ENCODE results near the gene KCNC1. TPM values are rescaled to one million over a fixed set of nuclear protein-coding genes. Genes with fewer than 3 reads are reported as not detected.
A peak's percentile ranks its signal among the peaks of the same experiment; 100 is the strongest.

The KCNC1 gene
- total and polyA plus RNA-seq, 2 of the 13 experiments (the other 11 are each of a cell fraction or from before 2014, with no cell fraction given): 0.01 to 0.04 TPM

DNA sequence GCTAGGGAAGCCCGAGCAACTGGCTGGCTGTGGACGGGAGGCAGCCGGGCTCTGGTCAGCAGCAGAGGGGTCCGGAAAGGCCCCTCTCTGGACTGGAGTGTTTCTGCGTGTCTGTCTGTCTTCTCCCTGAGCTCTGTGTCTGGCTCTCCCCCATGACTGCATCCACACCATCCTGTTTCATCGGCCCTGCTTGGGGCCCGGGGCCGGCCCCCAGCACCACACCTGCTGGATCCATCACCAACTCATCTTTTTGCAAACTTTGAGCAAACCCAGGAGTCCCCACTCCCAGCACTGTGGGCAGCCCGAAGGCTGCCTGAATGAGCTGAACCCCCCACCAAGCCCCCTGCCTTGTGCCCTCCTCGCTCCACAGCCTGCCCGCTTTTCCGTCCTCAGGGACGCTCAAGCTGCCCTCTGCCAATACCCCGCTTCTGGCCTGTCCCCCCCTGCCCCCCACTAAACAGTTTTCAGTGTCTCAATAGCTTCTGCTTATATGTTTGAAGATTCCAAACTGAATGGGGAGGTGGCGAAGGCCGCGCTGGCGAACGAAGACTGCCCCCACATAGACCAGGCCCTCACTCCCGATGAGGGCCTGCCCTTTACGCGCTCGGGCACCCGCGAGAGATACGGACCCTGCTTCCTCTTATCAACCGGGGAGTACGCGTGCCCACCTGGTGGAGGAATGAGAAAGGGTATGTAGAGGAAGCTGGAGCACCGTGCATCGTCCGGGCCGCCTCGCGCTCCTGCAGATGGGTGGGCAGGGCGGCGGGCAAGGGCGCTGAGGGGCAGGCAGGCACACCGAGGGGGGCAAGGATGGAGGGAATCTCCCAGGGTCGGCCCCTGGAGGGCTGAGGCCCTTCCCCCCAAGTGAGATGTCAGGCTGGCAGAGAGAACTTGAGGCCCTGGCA, 44.6 kb downstream of the KCNC1 start:
- no peaks in the 10 kb centered on the region for H3K9me3 ChIP-seq (ENCODE audit: low read length)
- no peak overlapping the region for H3K9ac ChIP-seq (ENCODE audit: insufficient read depth, low read depth, low read length)
- ATAC-seq: no peak
- H3K79me2 ChIP-seq (ENCODE audit: insufficient read depth, low read length): no peaks in the 10 kb centered on the region
- no peak overlapping the region for H2AFZ ChIP-seq (ENCODE audit: low read length)
- ChIA-PET POLR2A (no interaction called here), CTCF (ENCODE audit: low intra/inter-chr PET ratio, low total read pairs) (interaction anchor here (2.4 kb wide), 1 partner anchor 19 kb away, joined by 11 read pairs; no protein-coding TSS in a partner anchor)
- H4K20me1 ChIP-seq (ENCODE audit: insufficient read depth, low read length): no peaks in the 10 kb centered on the region
- no peak overlapping the region for H3K27ac ChIP-seq (ENCODE audit: extremely low read length, insufficient read depth, low read length)
- DNase-seq (ENCODE audit: low spot score): no peak
- intact Hi-C loops (cut with micrococcal nuclease; ENCODE audit: unreplicated experiment) (no loop called here), in situ Hi-C loops (cut with HindIII; ENCODE audit: extremely low pct_ligation_motif_present, low pct_unique_long_range_greater_than_20kb) (no loop called here)
- 85% methylated on average over 39 of the region's 40 CpGs for WGBS (ENCODE audit: low lambda C conversion rate)
- H3K36me3 ChIP-seq (replicated peaks in 1 of 2; ENCODE audit: control insufficient read depth in 1 of 2, insufficient read depth in 2 of 2, low read length in 2 of 2): no peaks in the 10 kb centered on the region; a peak in 2 of 5 replicates
- BruUV-seq (replicated peaks): no TSS peak
- no peak overlapping the region for H3K4me3 ChIP-seq (replicated peaks in 1 of 3; ENCODE audit: insufficient read depth in 1 of 3, low read depth in 2 of 3, low read length in 3 of 3)
- peaks cover 13% of the 10 kb centered on the region for H3K4me1 ChIP-seq (ENCODE audit: insufficient read depth, low read length)
- peaks cover 0 to 1% of the 10 kb centered on the region in 2 experiments; a peak in 1 of 5 replicates for H3K27me3 ChIP-seq (ENCODE audit: control insufficient read depth in 1 of 2, insufficient read depth in 2 of 2, low read length in 2 of 2)
- H3K4me2 ChIP-seq (ENCODE audit: low read depth, low read length): no peak overlapping the region
- TF ChIP-seq SUZ12 (IDR thresholded peaks at IDR 0.05; ENCODE audit: low read depth, low read length) (no peak), YEATS4 (CRISPR knock-in tag; IDR thresholded peaks at IDR 0.05; ENCODE audit: borderline replicate concordance) (no peak), HMG20B (CRISPR knock-in tag; conservative IDR thresholded peaks at IDR 0.05) (no peak)
- FAIRE-seq: no peak

DNA sequence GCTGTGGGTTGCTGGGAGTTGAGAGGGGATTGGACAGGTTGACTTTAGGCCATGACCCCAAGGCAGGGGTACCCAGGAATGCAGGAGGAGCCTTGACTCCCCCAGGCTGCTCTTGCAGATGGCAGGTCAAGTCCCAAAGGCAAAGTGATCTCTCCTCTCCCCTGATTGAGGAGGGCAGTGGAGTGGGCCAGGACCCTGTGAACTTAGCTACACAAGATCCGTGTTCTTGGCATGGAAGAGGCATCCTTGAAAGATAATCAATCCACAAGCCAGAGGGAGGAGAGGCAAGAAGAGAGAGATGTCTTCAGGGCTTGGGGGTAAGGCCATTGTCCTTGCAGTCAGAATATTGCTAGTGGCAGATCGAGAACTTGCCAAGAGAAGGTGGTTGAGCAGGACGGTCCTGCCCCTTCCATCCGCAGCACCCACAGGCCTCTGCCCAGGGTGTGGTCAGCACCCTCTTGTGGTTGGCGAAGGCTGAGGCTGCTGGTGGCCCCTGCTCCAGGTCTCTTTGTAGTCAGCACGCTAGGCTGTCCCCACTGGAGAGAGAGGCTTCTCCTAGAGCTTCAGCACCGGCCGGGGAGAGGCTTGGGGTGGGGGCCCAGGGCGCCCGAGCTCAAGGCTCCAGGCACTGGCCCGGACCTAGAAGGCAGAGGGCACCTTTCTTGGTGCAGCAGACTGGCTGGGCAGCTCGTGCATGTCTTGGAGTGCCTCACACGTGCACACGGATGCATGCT, 45.4 kb downstream of the KCNC1 start:
- FAIRE-seq: no peak
- Histone ChIP-seq H3K27ac (ENCODE audit: extremely low read length, insufficient read depth, low read length) (no peak overlapping the region), H3K4me1 (ENCODE audit: insufficient read depth, low read length) (peaks cover 5% of the 10 kb centered on the region; the same call in 1 of the 2 replicates), H4K20me1 (ENCODE audit: insufficient read depth, low read length) (no peaks in the 10 kb centered on the region), H3K4me2 (ENCODE audit: low read depth, low read length) (no peak overlapping the region), H3K4me3 (replicated peaks in 1 of 3; ENCODE audit: insufficient read depth in 1 of 3, low read depth in 2 of 3, low read length in 3 of 3) (no peak overlapping the region), H3K9ac (ENCODE audit: insufficient read depth, low read depth, low read length) (no peak overlapping the region), H3K79me2 (ENCODE audit: insufficient read depth, low read length) (no peaks in the 10 kb centered on the region), H3K9me3 (ENCODE audit: low read length) (no peaks in the 10 kb centered on the region), H3K36me3 (replicated peaks in 1 of 2; ENCODE audit: control insufficient read depth in 1 of 2, insufficient read depth in 2 of 2, low read length in 2 of 2) (no peaks in the 10 kb centered on the region; a peak in 2 of 5 replicates), H2AFZ (ENCODE audit: low read length) (no peak overlapping the region), H3K27me3 (ENCODE audit: control insufficient read depth in 1 of 2, insufficient read depth in 2 of 2, low read length in 2 of 2) (peaks cover 0 to 1% of the 10 kb centered on the region in 2 experiments; a peak in 1 of 5 replicates)
- WGBS (ENCODE audit: low lambda C conversion rate): 66% methylated on average over 8 of the region's 14 CpGs
- BruUV-seq (replicated peaks): no TSS peak
- ChIA-PET CTCF (ENCODE audit: low intra/inter-chr PET ratio, low total read pairs) (interaction anchor here (2.4 kb wide), 1 partner anchor 20 kb away, joined by 11 read pairs; no protein-coding TSS in a partner anchor), POLR2A (no interaction called here)
- DNase-seq (ENCODE audit: low spot score): no peak
- intact Hi-C loops (cut with micrococcal nuclease; ENCODE audit: unreplicated experiment) (no loop called here), in situ Hi-C loops (cut with HindIII; ENCODE audit: extremely low pct_ligation_motif_present, low pct_unique_long_range_greater_than_20kb) (no loop called here)
- peak; percentile 78 for ATAC-seq
- TF ChIP-seq, protein P1, sequence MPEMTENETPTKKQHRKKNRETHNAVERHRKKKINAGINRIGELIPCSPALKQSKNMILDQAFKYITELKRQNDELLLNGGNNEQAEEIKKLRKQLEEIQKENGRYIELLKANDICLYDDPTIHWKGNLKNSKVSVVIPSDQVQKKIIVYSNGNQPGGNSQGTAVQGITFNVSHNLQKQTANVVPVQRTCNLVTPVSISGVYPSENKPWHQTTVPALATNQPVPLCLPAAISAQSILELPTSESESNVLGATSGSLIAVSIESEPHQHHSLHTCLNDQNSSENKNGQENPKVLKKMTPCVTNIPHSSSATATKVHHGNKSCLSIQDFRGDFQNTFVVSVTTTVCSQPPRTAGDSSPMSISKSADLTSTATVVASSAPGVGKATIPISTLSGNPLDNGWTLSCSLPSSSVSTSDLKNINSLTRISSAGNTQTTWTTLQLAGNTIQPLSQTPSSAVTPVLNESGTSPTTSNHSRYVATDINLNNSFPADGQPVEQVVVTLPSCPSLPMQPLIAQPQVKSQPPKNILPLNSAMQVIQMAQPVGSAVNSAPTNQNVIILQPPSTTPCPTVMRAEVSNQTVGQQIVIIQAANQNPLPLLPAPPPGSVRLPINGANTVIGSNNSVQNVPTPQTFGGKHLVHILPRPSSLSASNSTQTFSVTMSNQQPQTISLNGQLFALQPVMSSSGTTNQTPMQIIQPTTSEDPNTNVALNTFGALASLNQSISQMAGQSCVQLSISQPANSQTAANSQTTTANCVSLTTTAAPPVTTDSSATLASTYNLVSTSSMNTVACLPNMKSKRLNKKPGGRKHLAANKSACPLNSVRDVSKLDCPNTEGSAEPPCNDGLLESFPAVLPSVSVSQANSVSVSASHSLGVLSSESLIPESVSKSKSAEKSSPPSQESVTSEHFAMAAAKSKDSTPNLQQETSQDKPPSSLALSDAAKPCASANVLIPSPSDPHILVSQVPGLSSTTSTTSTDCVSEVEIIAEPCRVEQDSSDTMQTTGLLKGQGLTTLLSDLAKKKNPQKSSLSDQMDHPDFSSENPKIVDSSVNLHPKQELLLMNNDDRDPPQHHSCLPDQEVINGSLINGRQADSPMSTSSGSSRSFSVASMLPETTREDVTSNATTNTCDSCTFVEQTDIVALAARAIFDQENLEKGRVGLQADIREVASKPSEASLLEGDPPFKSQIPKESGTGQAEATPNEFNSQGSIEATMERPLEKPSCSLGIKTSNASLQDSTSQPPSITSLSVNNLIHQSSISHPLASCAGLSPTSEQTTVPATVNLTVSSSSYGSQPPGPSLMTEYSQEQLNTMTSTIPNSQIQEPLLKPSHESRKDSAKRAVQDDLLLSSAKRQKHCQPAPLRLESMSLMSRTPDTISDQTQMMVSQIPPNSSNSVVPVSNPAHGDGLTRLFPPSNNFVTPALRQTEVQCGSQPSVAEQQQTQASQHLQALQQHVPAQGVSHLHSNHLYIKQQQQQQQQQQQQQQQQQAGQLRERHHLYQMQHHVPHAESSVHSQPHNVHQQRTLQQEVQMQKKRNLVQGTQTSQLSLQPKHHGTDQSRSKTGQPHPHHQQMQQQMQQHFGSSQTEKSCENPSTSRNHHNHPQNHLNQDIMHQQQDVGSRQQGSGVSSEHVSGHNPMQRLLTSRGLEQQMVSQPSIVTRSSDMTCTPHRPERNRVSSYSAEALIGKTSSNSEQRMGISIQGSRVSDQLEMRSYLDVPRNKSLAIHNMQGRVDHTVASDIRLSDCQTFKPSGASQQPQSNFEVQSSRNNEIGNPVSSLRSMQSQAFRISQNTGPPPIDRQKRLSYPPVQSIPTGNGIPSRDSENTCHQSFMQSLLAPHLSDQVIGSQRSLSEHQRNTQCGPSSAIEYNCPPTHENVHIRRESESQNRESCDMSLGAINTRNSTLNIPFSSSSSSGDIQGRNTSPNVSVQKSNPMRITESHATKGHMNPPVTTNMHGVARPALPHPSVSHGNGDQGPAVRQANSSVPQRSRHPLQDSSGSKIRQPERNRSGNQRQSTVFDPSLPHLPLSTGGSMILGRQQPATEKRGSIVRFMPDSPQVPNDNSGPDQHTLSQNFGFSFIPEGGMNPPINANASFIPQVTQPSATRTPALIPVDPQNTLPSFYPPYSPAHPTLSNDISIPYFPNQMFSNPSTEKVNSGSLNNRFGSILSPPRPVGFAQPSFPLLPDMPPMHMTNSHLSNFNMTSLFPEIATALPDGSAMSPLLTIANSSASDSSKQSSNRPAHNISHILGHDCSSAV (CRISPR knock-in tag; IDR thresholded peaks at IDR 0.05; ENCODE audit: borderline replicate concordance): no peak

Data from HepG2 (cell line).